Mesothelial cell of epicardium (in vitro differentiated cells): ENCODE data around the gene POLK. TPM values are rescaled to one million over a fixed set of nuclear protein-coding genes. Genes with fewer than 3 reads are reported as not detected.

Experiments
- DNase-seq, 2 experiments: peaks; one replicate each; pipeline ENCODE4 v3.0.0; 2021; ENCODE audit warnings: low spot score in 2 of 2; ENCODE audit not compliant: unreplicated experiment in 2 of 2
- H3K27ac Mint-ChIP-seq: 2 replicates; pipeline ENCODE4 v1.8.0; 2021; ENCODE audit warnings: mixed read lengths
- H3K27me3 Mint-ChIP-seq: 2 replicates; pipeline ENCODE4 v1.8.0; 2021; ENCODE audit warnings: low read depth, mixed read lengths
- H3K36me3 Mint-ChIP-seq: 2 replicates; pipeline ENCODE4 v1.8.0; 2021; ENCODE audit warnings: mixed read lengths
- H3K4me1 Mint-ChIP-seq: 2 replicates; pipeline ENCODE4 v1.8.0; 2021; ENCODE audit warnings: mixed read lengths
- H3K4me3 Mint-ChIP-seq: 2 replicates; pipeline ENCODE4 v1.8.0; 2021; ENCODE audit warnings: mild to moderate bottlenecking, moderate library complexity, mixed read lengths
- H3K9me3 Mint-ChIP-seq: 2 replicates; pipeline ENCODE4 v1.8.0; 2021; ENCODE audit warnings: mixed read lengths
- total RNA-seq: library from RNA; stranded (reverse); gene quantifications from 3 replicates; pipeline ENCODE4 v1.2.1, GENCODE V29; 2021
- TF ChIP-seq, protein P1 (sequence below): fragments of 200-600 bp; sonication (generic); IDR thresholded peaks from one replicate; pipeline ENCODE4 v1.5.0; 2021; ENCODE audit warnings: antibody characterized with exemption; ENCODE audit not compliant: unreplicated experiment

Gene POLK
- total RNA-seq, 1 donor from 2014 or later, result 29.2 TPM

GRCh38 chr5:75522025-75522424, 10.3 kb downstream of the POLK start:
- Mint-ChIP-seq H3K4me1 (peaks cover 5% of the 10 kb centered on the region), H3K27ac (no peak overlapping the region)

DNA sequence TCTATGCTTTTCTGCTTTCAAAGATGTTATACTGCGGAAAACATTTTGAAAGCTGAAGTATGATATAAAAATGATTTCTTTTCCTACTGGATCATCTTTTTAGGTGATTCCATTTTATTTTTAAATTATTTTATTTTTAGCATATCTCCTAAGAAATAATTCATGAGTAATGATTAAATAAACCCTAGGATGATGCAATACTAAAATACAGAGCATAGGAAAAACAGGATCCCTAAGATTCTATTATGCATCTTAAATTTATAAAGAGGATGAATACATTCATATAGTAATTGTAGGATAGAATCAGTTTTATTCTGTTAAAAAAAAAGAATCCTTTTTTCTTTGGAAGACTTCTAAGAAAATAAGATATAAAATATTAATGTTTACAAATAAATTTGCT, 10.9 kb downstream of the POLK start:
- DNase-seq, result no peak
- TF ChIP-seq, protein P1, sequence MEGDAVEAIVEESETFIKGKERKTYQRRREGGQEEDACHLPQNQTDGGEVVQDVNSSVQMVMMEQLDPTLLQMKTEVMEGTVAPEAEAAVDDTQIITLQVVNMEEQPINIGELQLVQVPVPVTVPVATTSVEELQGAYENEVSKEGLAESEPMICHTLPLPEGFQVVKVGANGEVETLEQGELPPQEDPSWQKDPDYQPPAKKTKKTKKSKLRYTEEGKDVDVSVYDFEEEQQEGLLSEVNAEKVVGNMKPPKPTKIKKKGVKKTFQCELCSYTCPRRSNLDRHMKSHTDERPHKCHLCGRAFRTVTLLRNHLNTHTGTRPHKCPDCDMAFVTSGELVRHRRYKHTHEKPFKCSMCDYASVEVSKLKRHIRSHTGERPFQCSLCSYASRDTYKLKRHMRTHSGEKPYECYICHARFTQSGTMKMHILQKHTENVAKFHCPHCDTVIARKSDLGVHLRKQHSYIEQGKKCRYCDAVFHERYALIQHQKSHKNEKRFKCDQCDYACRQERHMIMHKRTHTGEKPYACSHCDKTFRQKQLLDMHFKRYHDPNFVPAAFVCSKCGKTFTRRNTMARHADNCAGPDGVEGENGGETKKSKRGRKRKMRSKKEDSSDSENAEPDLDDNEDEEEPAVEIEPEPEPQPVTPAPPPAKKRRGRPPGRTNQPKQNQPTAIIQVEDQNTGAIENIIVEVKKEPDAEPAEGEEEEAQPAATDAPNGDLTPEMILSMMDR, result no peak
- peaks cover 44% of the 10 kb centered on the region for H3K9me3 Mint-ChIP-seq
- H3K27me3 Mint-ChIP-seq, result no peaks in the 10 kb centered on the region
- no peak overlapping the region for H3K4me3 Mint-ChIP-seq
- peaks cover 39% of the 10 kb centered on the region for H3K36me3 Mint-ChIP-seq
- H3K4me1 Mint-ChIP-seq, result peaks cover 5% of the 10 kb centered on the region
- no peak overlapping the region for H3K27ac Mint-ChIP-seq

More at GRCh38 chr5:75522025-75522424, 10.3 kb downstream of the POLK start:
- Mint-ChIP-seq H3K9me3 (peaks cover 44% of the 10 kb centered on the region), H3K4me3 (no peak overlapping the region), H3K27me3 (no peaks in the 10 kb centered on the region), H3K36me3 (peaks cover 41% of the 10 kb centered on the region)
- TF ChIP-seq, protein P1, result no peak
- DNase-seq, result no peak

DNA sequence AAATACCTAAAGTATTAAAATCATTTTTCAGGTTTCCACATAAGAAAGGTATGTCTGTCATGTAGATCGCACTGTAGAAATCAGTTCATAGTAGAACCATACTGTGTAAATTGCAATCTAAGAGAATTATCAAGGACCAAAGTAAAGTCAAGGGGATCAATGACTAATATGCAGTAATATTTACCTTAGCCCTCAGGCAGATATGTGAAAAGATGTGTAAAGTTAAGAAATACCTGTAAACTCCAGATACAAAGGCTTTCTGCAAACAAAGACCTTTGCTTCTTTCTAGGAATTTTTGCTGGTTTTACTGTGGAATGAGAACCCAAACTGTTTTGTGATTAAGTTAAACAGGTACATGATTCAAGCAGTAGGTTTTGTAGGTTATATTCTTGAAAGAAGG, 11.6 kb downstream of the POLK start:
- H3K9me3 Mint-ChIP-seq, result peaks cover 37% of the 10 kb centered on the region
- no peaks in the 10 kb centered on the region for H3K27me3 Mint-ChIP-seq
- H3K27ac Mint-ChIP-seq, result no peak overlapping the region
- H3K36me3 Mint-ChIP-seq, result peaks cover 34% of the 10 kb centered on the region
- no peak overlapping the region for H3K4me3 Mint-ChIP-seq
- H3K4me1 Mint-ChIP-seq, result peaks cover 5% of the 10 kb centered on the region
- DNase-seq, result no peak
- TF ChIP-seq, protein P1, result no peak

DNA sequence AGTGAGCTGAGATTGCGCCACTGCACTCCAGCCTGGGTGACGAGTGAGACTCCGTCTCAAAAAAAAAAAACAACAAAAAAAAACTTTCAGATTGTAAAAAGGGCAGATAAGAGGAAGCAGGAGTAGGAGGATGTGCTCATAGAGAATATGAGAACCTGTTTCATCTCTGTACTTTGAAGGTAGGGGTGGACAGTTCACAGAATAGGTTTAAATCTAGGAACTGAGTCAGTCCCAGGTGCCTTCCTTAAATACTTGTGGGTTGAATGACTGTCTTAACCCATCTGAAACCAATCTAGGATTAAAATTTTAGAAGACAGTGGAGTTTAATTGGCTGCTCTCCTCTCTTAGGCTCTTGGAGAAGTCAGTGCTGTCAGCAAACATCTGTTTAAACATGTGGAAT, 12.4 kb downstream of the POLK start:
- peaks cover 30% of the 10 kb centered on the region for H3K9me3 Mint-ChIP-seq
- H3K27ac Mint-ChIP-seq, result no peak overlapping the region
- H3K4me1 Mint-ChIP-seq, result peaks cover 5% of the 10 kb centered on the region
- no peaks in the 10 kb centered on the region for H3K27me3 Mint-ChIP-seq
- H3K36me3 Mint-ChIP-seq, result peaks cover 29% of the 10 kb centered on the region
- no peak for DNase-seq
- no peak overlapping the region for H3K4me3 Mint-ChIP-seq
- TF ChIP-seq, protein P1, result no peak

- Mint-ChIP-seq H3K27ac (peak overlapping the region; percentile 33), H3K9me3 (peaks cover 25% of the 10 kb centered on the region), H3K4me3 (no peak overlapping the region), H3K36me3 (peaks cover 25% of the 10 kb centered on the region), H3K27me3 (no peaks in the 10 kb centered on the region), H3K4me1 (peaks cover 5% of the 10 kb centered on the region)
- DNase-seq, result no peak
- TF ChIP-seq, protein P1, result no peak
Observed at GRCh38 chr5:75524591-75524990, 12.9 kb downstream of the POLK start.

- no peak overlapping the region for H3K4me3 Mint-ChIP-seq
- H3K9me3 Mint-ChIP-seq, result peaks cover 19% of the 10 kb centered on the region
- DNase-seq, result no peak
- TF ChIP-seq, protein P1, result no peak
- H3K36me3 Mint-ChIP-seq, result peaks cover 20% of the 10 kb centered on the region
- no peaks in the 10 kb centered on the region for H3K27me3 Mint-ChIP-seq
- no peak overlapping the region for H3K27ac Mint-ChIP-seq
- peaks cover 5% of the 10 kb centered on the region for H3K4me1 Mint-ChIP-seq
Observed at GRCh38 chr5:75525344-75525743, 13.7 kb downstream of the POLK start.
